GM19455 (cell line): ENCODE results near the gene PDCD4.

Experiments used
- ATAC-seq: cut with Tn5 transposase; IDR thresholded peaks from one replicate; pipeline ENCODE4 v1.9.1; 2021; ENCODE audit not compliant: unreplicated experiment

The PDCD4 gene

DNA sequence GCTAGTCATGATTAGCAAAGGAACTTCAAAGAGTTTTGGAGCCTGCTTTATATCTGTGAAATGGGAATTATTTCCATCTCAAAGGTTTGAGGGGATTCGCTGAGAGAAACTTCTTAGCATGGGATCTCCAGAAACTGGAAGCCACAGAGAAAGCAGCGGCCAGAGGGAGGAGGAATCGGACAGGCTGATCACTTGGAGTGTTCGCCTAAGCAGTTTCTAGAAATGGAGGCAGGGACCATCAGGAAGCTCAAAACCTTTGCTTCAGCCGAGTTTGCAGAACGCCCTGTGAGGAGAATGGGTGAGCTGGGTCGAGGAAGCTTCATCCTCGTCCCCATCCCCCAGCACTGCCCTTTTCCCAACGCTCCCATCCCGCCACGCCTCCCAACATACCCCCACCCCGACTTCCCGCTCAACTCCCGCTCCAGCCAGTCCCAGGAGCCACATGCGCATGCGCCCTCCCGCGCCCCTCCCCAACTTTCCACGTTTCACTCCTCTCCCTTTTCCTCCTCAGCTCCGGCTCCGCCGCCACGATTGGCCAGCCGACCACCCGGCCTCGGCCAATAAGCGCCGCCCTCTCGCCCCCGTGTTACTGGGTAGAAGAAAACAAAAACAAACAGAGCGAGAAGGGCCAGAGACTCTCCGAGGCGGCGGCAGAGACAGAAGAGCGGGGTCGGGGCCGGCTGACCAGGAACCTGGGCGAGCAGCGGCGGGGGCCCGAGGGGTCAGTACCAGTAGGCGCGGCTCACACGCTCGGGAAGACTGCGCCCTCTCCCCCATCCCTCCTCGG, at the start of gene PDCD4:
TSS of gene PDCD4 (plus strand) at position 631 of the 787 bp plus-strand sequence. CDS start 4,100 bp downstream, outside the sequence.
- ATAC-seq, result peak; percentile 73

DNA sequence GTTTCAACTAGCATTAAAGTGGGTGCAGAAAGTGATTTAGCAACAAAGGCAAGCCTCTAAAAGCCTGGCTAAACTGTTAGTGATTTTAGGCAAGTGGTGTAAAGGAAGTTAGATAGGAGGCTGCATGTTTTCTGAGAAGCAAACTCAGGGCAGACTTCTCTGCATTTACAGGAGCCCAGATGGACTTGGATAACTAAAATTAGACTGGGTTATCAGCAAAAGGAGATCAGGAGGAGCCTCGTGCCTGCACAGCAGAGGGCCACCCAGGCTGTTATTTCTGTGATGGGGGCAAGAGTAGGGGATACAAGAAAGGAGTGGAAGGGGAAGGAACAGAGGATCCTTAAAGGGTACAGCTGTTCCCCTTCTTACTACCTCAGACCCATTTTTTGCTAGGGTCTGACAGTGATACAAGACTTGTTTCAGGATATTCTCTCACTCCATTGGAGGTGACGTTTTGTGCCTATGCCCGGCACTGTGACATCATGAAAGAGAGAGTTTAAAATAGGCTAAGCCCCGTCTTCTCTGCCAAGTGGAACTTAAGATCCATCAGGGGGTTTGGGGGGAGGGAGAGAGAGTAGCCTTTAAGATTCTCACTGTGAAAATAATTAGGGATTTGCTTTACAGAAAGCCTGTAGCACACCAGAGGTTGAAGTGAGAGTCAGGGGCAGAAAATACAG, 49.6 kb upstream of the PDCD4 start:
- no peak for ATAC-seq

DNA sequence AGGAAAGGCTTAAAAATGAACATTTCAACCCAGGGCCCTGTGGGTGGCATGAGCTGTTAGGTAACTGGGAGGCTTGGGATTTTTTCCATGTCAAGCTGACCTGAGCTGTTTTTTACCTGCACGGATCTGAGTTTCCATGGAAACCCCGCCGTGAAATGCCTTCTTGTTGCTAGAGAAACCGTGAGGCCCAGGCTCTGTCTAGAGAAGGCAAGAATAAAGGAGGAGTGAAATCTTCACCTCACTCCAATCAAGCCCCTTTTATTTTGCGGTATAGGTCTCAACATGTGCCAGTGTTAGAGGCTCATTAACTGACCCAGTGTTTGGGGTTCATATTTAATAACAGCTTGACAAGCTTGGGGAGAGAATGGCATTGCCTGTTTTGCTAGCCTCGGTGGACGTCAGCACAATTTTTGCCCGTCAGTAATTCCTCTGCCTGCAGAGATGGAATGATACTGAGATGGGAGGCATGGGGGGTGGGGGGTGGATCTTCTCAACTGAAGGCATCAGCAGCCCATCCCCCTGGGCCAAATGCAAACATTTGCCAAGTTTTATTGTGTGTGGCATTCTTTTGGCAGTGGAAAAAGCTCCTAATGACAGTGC, 48.9 kb upstream of the PDCD4 start:
- no peak for ATAC-seq

DNA sequence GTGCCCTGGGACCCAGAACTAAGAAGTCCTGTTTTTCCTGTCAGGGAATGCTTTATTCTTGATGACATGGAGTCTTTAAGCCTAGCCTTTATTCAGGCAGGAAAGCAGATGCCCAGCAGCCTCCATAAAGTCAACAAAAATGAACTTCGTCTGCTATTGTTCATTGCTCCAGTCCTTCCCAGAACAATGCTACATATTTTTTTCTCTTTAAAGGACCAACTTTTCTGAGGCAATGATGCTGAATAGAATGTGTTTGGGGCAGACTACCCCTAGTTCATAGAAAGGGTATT, 47.6 kb upstream of the PDCD4 start:
- ATAC-seq, result no peak

DNA sequence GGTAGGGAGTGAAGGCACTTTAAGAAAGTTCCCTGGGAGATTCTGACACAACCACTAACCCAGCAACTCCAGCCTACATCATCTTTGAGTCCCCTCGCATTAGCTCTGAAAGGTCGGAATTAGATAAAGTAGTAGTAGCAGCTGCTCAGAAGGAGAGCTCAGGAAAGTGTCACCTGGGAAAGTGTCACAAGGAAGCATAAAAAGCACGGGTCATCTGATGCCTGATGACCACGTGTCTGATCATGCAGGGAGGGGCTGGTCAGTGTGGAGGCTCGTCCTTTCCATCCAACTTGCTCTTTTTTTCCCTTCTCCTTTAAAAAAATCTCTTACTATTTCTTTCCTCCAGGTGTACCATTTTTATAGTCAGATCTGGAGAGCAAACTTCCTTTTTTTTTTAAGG, 47.1 kb upstream of the PDCD4 start:
- ATAC-seq, result no peak

DNA sequence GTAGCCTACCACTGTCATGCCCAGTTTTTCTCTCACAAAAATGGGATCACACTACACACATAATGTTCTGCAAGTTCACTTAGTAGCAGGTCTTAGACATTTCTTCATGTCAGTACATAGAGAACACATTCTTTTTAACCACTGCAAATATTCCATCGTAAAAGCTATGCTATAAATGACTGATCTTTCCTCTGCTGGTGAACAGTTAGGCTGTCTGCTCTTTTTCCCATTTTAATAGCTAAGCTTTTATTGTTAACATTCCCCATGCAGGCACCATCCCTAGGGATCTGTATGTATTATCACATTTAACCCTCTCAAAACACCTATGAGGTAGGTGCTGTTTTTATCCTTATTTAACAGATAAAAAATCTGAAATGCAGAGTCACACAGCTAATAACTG, 46.2 kb upstream of the PDCD4 start:
- ATAC-seq, result no peak

DNA sequence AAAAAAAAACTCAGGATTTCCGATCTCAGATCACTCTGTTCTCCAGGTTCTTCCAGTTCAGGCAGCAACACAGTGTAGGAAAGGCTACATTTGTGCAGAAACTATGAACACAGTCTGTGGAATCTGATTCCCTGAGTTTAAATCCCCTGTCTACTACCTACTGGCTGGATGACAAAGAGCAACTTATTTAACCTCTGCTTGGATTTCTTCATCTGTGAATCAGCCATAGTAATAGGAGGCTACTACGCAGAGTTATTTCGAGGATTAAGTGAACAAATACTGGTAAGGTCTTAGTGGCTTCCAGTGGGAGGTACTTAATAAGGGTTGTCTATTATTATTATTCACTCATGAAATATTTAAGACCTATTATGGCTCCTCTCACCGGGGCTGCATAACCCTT, 44.3 kb upstream of the PDCD4 start:
- no peak for ATAC-seq

DNA sequence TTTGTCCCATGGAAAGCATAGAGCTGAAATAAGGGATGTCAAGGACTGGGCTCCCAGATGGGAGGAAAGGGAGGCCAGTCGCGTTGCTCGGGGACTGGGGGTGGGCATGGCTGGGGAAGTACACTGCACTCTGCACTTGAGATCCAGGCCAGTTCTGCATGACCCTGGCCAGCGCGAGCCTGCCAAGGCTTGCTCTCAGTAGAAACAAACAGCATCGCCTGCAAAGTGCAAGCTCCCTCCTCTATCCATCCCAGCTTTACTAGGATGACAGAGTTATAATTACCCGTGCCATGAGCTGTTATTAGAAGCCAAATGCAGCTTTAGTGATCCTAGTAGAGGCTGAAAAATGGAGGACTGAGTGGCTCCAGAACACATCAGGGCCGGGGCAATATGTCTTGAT, 43.9 kb upstream of the PDCD4 start:
- no peak for ATAC-seq

DNA sequence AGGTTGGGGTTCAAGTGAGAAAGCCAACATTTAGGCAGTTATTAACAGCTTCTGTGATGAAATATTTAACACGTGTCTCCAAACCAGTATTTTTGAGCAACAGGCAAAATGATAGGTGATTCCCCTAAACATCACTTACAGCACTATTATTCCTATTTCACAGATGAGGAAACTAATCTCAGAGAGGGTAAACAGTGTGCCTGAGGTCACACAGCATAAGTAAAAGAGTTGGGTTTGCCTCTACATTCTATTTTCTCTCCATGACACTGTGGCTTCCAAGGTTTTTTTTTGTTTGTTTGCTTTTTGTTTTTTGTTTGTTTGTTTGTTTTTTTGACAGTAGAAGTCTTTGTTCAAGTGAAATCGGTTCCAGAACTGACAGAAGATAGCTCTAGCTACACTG, 43.2 kb upstream of the PDCD4 start:
- ATAC-seq, result no peak

DNA sequence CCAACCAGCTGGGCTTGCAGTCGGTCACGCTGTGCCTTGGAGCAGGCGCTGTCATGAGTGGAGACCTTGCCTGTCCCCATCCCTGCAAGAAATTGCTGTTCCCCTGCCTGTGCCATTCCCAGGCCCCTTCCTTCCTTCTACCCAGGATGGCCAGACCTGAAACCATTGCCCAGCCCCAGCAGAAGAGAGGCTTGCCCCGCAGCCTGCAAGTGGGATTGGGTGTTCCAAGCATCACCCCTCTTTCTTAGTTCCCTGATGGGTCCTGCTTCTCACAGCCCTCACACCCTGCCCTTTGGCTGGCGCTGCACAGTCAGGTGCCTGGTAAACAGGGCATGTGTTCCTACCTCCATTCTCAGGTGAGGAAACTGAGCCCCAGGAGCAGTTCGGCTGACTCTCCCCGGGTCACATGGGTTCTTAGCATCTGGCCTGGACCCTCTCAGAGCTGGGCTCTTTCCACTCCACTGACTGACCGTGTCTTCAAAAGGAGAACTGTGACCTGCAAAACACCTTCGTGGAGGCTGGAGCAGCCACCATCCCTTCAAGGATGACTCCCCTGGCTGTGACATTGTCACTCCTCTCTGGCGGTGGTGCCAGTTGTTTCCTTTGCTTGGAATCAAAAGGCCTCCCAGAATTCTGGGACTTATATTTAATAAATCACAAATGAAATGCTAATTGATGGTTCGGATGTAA, 41.9 kb upstream of the PDCD4 start:
- ATAC-seq, result no peak

DNA sequence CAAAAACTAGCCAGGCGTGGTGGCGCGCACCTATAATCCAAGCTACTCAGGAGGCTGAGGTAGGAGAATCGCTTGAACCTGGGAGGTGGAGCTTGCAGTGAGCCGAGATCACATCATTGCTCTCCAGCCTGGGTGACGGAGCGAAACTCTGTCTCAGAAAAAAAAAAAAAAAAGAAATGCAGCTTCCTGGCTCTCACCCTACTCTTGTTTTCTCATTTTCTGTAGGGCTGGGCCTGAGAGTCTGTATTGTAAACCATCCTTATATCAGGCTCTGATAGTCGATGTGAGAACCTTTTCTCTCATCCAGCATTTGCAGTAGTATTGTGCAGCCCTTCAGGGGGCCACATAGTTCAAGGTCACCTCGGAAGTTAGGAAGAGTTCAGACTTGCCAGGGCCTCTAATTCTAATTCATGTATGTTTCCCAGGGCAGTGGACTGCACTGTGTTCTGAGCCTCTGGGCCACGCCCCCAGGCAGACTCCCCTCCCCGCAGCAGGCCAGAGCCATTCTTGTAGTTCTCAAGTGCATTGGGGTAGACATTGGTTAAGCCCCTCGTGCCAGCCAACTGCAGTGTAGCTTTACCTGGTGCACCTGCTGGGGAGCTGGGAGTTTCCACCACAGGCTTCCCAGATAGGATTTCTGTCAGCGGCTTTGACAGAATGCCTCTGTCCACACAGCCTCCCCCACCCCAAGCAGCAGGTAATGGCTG, 38.3 kb upstream of the PDCD4 start:
- ATAC-seq, result no peak

DNA sequence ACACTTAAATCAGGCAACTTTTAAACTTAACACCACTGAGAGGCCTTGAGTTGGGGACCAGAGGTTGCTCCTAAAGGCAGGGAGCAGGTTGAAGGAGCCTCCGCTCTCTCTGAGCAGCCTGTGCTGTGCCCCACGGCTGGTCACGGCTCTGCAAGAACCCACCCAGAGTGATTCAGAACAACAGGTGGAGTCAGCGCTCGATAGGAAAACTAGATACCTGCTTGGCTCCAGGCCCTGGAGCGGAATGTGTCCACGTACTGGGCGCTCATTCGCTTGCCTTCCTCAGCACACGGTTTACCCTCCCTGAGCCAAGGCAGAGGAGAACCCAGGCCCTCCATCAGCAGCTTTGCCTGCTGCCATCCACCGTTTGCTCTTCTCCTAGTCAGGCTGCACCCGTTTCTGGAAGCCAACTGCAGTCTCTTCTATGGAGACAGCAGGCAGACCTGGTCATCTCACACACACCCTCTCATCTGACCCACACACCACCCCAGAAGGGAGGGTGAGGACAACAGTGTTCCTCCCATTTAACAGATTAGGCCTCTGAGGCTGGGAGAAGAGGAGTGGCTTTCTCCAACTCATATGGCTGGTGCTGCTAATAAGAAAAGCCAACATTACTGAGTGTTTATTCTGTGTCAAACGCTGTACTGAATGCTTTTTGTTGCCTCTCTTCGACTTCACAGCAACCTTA, 37.6 kb upstream of the PDCD4 start:
- ATAC-seq, result no peak

DNA sequence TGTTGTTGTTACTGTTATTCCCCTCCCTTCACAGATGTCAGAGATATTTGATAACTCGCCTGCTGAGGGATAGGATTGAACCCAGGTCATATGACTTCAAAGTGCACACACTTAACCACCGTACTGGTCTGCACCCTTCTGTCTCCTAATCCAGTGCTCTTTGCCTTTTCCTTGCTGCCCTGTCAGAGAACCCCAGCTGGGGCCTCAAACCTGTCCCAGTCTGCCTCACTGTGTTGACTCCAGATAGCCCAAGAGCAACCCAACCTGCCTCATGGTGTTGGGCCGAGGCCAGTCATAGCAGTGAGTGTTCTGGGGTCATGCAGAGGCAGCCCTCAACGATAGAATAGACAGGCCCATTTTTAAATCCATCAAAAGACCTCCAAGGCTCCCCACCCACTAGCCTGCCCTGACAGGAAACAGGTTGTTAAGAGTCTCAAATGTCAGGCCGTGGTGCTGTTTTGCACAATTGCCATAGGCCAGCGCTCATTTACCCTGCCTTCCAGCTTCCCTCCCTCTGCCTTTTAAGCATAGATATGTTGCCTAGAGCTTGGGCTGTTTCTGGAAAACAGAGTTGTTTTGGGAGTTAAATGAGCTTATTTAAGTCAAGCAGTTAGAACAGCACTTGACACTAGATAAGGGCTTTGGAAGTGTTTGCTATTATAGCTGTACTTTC, 37.0 kb upstream of the PDCD4 start:
- ATAC-seq, result no peak

DNA sequence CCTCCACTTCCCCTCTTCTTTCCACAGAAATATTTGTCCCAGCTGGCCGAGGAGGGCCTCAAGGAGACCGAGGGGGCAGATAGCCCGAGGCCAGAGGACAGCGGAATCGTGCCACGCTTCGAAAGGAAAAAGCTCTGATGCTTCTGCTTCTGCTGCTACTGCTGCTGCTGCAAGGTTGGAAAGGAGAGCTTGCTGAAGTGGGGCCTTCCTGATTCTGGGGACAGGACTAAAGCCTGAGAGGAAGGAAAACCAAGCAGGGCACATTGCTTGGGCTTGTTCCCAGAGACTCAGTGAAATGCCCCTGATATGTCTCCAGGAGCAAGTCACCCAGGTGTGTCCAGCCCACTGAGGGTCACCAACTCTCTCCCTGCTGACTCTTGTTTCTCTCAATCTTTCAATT, 35.9 kb upstream of the PDCD4 start:
- ATAC-seq, result no peak

DNA sequence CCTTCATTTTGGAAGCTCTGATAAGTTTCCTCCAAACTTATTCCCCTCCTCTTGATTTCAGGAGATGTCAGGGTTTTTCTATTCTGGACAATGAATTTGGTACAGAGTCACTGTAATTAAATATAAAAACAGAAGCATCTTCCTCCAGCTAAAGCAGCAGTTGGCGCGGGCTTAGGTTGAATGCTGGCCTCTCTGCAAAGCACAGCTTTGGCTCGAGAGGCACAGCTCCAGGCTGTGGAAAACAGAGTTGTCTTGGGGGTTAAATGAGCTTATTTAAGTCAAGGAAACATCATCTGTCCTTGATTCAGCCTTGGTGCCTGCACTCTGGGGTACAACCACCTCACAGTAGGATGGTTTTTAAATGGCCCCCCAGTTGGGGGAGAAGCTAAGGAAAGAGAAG, 35.0 kb upstream of the PDCD4 start:
- ATAC-seq, result no peak

DNA sequence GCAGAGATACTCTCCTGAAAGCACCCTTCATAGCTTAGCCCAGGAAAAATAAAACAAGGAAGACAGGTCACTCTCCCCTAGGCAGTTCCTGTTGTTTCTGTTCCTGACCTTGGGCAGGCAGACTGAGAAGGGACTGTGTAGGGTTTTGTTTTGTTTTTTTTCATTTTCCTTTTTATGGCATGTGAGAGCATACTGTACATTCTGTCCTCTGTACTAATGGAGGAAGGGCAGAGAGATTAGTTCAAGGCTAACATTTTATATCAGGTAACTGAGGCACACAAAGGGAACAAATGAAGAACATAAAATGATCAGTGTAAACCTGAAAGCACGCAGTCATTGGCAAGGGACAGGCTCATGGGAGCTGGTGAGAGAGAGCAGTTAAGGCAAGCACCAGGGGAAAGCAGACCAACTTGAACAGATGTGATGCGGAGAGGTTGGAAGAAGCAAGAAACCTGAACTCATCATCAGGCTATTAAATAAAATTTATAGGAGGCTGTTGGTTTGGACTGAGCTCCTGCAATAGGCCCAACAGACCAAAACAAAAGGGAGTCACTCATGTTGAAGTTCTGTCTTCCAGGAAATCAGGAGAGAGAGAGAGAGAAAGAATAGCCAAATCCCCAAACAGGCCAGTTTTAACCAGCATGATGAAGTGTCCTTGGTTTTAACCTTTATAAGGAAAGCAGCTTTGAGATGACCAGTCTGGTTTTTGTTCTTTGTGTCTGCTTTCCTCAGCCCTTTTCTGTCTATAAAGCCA, 34.1 kb upstream of the PDCD4 start:
- no peak for ATAC-seq

DNA sequence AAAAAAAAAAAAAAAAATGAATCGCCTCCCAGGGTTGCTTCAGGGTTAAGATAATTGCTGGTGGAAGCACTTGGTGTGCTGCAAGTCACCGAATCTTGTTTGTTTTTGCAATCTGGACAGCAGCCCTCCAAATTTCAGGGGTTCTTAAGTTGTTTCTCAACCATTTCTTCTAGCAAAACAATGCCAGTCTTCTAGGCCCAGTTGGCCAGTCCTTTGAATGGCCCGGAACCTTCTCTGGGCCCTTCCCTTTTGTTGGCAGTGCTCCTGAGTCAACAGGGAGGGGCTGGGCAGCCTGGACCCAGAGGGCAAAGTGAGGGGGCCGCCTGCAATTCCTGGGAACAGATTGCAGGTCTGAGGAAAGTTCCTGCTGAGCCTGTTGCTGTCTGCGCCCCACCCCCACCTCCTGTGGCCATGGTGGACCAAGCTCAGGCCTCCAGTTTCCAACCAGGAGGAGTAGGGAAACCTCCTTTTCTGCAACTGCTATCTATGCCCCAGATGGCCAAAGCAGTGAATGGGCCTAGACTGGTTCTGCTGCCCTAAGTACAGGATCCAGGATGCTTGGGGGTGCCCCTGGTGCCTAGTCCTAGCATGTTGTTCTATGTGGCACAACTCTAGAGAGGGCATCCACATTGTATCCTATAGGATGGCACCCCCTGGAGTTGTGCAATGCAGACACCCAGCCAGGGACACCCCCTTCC, 31.4 kb upstream of the PDCD4 start:
- no peak for ATAC-seq

DNA sequence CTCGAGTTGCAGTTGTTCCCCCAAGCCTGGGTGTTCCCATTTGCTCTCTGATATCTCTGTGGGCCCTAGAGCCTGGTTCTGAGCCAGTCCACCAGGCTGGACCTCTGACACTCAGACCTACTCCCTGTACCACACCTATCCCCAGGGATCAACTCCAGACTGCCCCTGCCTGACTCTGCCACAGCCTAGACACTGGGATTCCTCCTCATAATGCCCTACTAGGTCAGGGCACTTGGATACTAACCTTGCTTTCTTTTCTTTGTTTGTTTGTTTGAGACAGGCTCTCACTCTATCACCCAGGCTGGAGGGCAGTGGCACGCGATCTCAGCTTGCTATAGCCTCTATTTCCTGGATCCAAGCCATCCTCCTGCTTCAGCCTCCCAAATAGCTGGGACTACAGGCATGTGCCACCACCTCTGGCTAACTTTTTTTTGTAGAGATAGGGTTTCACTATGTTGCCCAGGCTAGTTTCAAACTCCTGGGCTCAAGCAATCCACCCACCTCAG, 30.8 kb upstream of the PDCD4 start:
- ATAC-seq, result no peak
